ENCODE results near the gene ZBTB39.
"Not testable (repeated sequence)": the region's sequence is repeated elsewhere in the genome, so short reads cannot be mapped to it uniquely, and the experiment has no call there.

Gene ZBTB39

GRCh38 chr12:57031789-57032188 is 25.4 kb upstream of the ZBTB39 start:
- no peak for DNase-seq (ENCODE audit: low read depth)

DNA sequence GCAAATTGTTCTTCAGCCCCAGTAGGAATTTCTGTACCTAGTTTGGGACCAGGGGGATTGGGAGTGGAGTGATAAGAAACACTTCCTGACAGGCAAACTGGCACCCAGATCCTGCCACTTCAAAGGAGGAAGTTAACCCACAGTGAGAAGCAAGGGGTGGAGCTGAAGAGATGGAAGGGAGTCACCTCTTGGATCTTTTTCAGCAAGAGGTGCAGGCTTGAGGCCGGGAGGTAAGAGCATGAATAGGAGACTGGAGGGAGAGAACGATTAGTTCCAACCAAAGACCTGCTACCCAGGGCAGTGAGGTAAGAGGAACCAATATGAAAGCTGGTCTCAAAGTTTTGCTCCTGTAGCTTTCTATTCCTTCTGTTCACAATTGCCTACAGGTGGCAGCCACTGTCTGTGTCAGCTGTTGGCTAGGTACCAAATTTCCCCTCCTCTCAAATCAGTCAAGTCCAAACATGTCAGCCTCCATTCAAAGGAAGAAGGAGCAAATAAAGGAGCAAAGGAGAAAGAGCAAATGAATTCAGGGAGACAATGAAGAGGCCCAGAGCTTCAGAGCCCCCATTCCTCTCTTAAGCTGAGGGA is 24.9 kb upstream of the ZBTB39 start:
- DNase-seq (ENCODE audit: low read depth) = no peak

- DNase-seq (ENCODE audit: low read depth) = no peak
These were observed 23.1 kb upstream of the ZBTB39 start for GRCh38 chr12:57029457-57029856.

DNA sequence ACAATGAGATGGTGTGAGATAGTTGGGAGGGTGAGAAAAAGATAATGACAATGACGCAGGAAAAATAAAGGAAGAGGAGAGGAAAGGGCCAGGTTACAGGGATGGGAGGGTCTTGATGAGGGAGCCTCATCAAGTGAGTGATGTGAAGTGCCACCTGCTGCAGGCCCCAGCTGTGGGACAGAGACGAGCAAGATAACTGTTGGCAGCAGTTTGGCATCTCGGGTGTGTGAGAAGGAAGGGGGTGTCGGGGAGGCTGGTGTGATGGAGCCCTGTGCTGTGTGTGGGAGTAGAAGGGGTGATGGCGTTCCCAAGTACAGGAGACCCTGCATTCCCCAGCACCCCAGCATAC is 21.4 kb upstream of the ZBTB39 start:
- no peak for DNase-seq (ENCODE audit: low read depth)

- no peak for DNase-seq (ENCODE audit: low read depth)
These were observed 20.9 kb upstream of the ZBTB39 start for GRCh38 chr12:57027011-57027804.

DNA sequence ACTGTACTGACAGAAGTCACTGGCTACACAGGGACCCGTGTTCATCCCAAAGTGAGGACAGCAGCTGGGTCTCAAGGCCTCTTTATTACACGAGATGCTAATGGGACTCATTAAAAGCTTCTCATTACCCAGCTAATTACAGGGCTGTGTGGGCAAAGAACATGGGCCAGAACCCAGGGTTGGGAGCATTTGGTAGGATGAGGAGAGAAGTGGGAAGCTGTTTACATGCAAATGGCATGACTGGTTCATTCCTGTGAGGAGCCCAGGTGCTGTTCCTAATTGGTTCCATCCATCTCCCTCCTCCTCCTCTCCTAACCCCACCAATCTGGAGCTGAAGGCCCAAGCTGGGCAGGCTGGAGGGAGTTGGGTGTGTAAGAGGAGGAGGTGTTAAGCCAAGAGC is 18.9 kb upstream of the ZBTB39 start:
- no peak for DNase-seq (ENCODE audit: low read depth)

GRCh38 chr12:57022324-57022723 is 16.0 kb upstream of the ZBTB39 start:
- not testable (repeated sequence) for DNase-seq (ENCODE audit: low read depth)

DNA sequence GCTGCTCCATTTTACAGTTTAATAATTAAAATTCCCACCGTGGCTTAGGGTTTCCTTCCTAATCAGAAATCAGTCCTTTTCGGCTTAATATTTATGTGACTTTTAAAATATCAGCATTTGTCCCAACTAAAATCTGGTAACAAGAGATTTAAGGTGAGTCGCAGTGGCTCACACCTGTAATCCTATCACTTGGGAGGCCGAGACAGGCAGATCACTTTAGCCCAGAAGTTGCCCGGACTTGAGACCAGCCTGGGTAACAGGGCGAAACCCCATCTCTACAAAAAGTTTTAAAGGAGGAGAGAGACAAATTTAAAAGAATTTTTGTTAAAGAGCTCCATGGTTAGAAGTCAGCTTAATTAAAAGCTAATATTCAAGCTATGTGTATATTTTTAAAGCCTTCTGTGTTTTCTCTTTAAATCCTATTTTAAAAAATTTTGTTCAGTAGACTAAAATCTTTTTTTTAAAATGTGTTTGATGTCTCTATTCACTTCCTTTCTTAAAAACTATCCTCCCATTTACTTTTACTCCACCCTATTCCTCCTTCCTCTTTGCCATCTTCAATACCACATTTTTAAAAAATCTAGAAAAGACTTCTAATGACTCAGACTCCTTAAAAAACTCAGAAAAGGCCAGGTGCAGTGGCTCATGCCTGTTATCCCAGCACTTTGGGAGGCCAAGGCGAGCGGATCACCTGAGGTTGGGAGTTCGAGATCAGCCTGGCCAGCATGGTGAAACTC is 13.8 kb upstream of the ZBTB39 start:
- DNase-seq (ENCODE audit: low read depth) = no peak

- DNase-seq (ENCODE audit: low read depth) = no peak
These were observed 12.6 kb upstream of the ZBTB39 start for GRCh38 chr12:57018906-57019305.

GRCh38 chr12:57018353-57018752 is 12.0 kb upstream of the ZBTB39 start:
- not testable (repeated sequence) for DNase-seq (ENCODE audit: low read depth)

DNA sequence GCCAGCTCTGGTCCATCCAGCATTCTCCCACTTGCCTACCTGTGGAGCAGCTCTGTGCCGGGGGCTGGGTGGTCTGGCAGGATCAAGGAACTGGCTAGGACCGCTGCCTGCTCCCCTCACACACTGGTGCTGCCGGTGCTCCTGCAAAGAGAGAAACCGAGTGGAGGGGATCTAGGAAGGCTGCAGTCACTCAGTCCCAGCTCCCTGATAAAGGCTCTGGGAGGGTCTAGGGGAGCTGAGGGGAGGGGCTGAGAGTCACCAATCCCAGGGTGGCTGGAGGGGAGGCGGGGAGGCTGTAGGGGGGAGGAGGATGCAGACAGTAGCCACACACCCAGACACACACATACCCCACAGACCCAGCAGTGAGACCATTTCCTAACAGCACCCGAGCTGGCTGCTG is 10.0 kb upstream of the ZBTB39 start, which contains the start of gene TAC3:
TAC3 (minus strand) TSS at position 182 of the 400 bp plus-strand sequence. CDS start 732 bp downstream, outside the sequence.
- DNase-seq (ENCODE audit: low read depth) = no peak

- DNase-seq (ENCODE audit: low read depth) = no peak
These were observed 6.5 kb upstream of the ZBTB39 start for GRCh38 chr12:57012600-57013465.

DNA sequence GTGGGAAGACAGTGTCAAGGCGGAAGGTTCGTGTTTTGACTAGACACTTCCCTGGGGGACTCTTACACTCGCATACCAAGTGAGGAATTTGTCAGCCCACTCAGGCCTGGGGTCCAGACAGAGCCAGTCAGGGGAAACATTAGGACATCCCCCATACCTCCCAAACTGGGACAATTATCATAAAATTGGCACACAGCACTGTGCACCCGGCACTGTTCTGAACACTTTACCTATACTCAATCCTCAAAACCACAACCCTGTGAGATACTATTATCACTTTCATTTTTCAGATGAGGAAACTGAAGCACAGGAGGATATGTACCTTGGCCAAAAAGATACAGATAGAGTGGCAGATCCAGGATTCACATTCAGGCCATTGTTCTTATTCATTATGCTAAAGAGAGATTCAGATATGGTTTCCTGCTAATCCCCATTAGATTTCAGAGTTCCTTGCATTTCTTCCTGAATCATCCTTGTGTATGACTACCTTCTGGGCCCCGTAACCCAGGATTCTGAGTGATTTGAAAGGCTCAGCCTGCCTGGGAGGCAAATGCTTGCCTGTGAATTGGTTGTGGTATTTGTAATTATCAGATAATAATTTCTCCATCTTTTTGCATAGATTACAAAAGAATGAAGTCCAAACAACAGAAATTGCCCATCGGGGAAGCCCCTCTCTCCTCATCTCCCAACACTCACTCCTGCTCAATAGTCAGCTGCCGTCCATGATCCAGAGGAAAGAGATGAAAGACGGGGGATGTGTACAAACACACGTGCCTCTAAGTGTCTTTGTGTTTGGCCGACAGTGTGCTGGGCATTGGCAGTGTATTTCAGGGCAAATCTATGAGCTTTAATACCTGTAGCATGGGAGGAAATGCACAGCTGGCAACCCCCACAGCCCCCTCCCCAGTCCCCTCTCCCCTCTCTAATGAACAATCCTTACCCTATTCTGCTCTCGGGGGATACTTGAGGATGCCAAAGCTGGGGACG is 5.4 kb upstream of the ZBTB39 start:
- no peak for DNase-seq (ENCODE audit: low read depth)

GRCh38 chr12:57010627-57011247 is 4.4 kb upstream of the ZBTB39 start:
- no peak for DNase-seq (ENCODE audit: low read depth)

DNA sequence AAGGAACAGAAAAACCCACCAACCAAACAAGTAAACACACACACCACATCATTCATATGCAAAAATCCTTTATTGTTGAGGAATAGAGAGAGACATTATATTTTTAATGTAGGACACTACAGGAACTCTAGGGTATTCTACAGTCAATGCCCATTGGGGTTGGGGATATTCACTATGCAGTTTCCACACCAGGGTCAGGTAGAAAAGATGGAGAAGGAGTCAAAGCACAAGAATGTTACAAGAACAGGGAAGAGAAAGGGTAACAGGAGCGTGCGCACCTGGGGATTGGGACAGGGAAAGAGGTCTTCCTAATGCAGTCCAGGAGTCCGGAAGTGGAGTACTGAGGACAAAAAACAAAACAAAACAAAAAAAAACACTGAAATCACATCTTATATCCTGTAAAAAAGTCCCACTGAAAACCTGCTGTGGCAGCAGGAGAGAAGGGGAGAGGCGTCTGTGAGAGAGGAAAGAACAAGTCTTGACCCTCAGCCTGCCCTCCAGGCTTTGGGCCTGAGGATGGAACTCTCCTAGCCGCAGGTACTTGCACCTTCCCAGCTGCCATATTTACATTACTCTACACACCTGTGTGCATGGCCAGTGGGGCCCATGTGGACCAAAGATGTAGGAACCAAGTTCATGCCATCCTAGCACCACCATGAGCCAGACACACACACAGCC is 3.7 kb upstream of the ZBTB39 start:
- no peak for DNase-seq (ENCODE audit: low read depth)

GRCh38 chr12:57008178-57008577 is 1.8 kb upstream of the ZBTB39 start:
- no peak for DNase-seq (ENCODE audit: low read depth)

DNA sequence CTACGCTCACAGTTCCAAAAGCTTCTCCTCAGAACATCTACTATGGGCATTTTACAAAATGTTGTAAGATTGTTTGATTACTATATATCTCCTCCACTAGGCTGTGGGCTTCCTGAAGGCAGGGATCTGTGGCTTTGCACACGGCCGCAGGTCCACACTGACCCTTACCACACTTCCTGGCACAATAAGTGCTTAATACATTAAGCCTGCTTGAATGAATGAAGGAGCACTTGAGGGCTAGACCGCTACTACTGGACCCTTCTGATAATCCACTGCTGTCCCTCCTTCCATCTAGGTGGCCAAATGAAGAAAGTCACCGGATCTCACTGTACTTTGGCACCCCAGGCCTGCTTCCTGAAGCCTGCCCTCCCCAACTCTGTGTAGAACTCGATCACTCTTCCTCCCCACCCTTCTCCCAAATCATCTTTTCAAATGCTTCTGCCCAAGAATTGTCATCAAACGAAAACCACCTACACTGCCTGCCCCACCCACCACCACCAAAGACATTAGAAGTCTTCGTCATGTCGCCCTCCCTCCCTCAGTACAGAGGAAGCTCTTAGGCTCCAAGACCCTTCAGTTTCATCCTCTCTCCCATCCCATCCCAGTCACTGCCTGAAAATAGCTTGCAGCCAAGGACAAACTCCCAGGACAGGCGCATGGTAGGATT is 596 bp upstream of the ZBTB39 start:
- no peak for DNase-seq (ENCODE audit: low read depth)

- no peak for DNase-seq (ENCODE audit: low read depth)
These were observed 1.7 kb downstream of the ZBTB39 start for GRCh38 chr12:57004651-57005050.

DNA sequence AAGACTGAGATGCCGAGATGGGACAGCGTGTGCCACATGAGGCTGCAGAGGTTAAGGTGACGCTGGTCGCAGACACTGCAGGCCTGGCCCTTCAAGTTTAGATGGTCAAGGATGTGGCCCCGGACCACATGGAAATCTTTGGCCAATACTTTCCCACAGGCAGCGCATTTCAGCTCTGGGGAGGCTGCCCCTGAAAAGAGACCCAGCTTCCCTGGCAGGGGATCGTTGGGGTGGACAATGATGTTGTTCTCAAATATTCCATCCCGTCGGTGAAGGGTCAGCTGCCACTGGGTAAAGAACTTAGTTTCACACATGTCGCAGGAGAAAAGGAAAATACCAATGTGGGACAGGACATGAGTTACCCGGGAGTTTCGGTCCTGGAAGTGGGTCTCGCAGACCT is 3.0 kb downstream of the ZBTB39 start:
- DNase-seq (ENCODE audit: low read depth) = no peak

Data from GM04503 (cell line).